H9 (cell line): ENCODE data around the gene DCC. TPM values are rescaled to one million over a fixed set of nuclear protein-coding genes. Genes with fewer than 3 reads are reported as not detected.

Source experiments
- DNase-seq: peaks from one replicate; pipeline ENCODE4 v3.0.0-alpha.2; 2017
- H2AFZ ChIP-seq: one replicate; pipeline ENCODE4 v1.6.1; 2013; ENCODE audit warnings: mild to moderate bottlenecking, low read length, control low read depth, moderate library complexity
- H2AK5ac ChIP-seq: 2 replicates; pipeline ENCODE4 v1.6.1; 2013; ENCODE audit warnings: low read length, control low read depth, mixed read lengths; ENCODE audit not compliant: insufficient read length
- H2BK120ac ChIP-seq: one replicate; pipeline ENCODE4 v1.6.1; 2013; ENCODE audit warnings: low read depth, mild to moderate bottlenecking, low read length, control low read depth, inconsistent platforms; ENCODE audit not compliant: poor library complexity, severe bottlenecking
- H2BK12ac ChIP-seq: 2 replicates; pipeline ENCODE4 v1.6.1; 2013; ENCODE audit warnings: low read length, control low read depth, mixed read lengths, low read depth; ENCODE audit not compliant: insufficient read length
- H2BK15ac ChIP-seq: 2 replicates; pipeline ENCODE4 v1.6.1; 2013; ENCODE audit warnings: low read depth, low read length, control low read depth
- H2BK20ac ChIP-seq: one replicate; pipeline ENCODE4 v1.6.1; 2013; ENCODE audit warnings: low read depth, mild to moderate bottlenecking, low read length, control low read depth, inconsistent platforms; ENCODE audit not compliant: poor library complexity, severe bottlenecking
- H2BK5ac ChIP-seq: 2 replicates; pipeline ENCODE4 v1.6.1; 2013; ENCODE audit warnings: low read length, control low read depth, mixed read lengths; ENCODE audit not compliant: insufficient read length
- H3K14ac ChIP-seq: 2 replicates; pipeline ENCODE4 v1.6.1; 2013; ENCODE audit warnings: low read length, control low read depth; ENCODE audit not compliant: insufficient read depth
- H3K18ac ChIP-seq: 2 replicates; pipeline ENCODE4 v1.6.1; 2013; ENCODE audit warnings: low read depth, mild to moderate bottlenecking, mixed read lengths, low read length, control low read depth; ENCODE audit not compliant: insufficient read length
- H3K23ac ChIP-seq: 2 replicates; pipeline ENCODE4 v1.6.1; 2013; ENCODE audit warnings: low read length, control low read depth, mixed read lengths, low read depth; ENCODE audit not compliant: insufficient read length
- H3K23me2 ChIP-seq: 2 replicates; pipeline ENCODE4 v1.6.1; 2013; ENCODE audit warnings: low read depth, mild to moderate bottlenecking, mixed read lengths, low read length, control low read depth; ENCODE audit not compliant: insufficient read length, poor library complexity, severe bottlenecking
- H3K27ac ChIP-seq: 2 replicates; pipeline ENCODE4 v1.5.1; 2013; ENCODE audit warnings: low read length, control low read depth, mixed read lengths, low read depth; ENCODE audit not compliant: insufficient read length
- H3K27me3 ChIP-seq: 2 replicates; pipeline ENCODE4 v1.6.1; 2013; ENCODE audit warnings: low read length, control low read depth, inconsistent platforms; ENCODE audit not compliant: insufficient read depth
- H3K4ac ChIP-seq: 2 replicates; pipeline ENCODE4 v1.6.1; 2013; ENCODE audit warnings: low read depth, mild to moderate bottlenecking, control low read depth, inconsistent platforms, low read length, moderate library complexity
- H3K4me1 ChIP-seq: 2 replicates; pipeline ENCODE4 v1.6.1; 2013; ENCODE audit warnings: low read length, control low read depth, inconsistent platforms; ENCODE audit not compliant: insufficient read depth
- H3K4me2 ChIP-seq: 2 replicates; pipeline ENCODE4 v1.6.1; 2013; ENCODE audit warnings: low read length, control low read depth, mixed read lengths; ENCODE audit not compliant: insufficient read length, insufficient read depth
- H3K56ac ChIP-seq: 2 replicates; pipeline ENCODE4 v1.6.1; 2013; ENCODE audit warnings: low read depth, mild to moderate bottlenecking, mixed read lengths, low read length, control low read depth; ENCODE audit not compliant: insufficient read length
- H3K79me1 ChIP-seq: 2 replicates; pipeline ENCODE4 v1.6.1; 2013; ENCODE audit warnings: low read depth, mild to moderate bottlenecking, moderate library complexity, low read length, control low read depth, inconsistent platforms; ENCODE audit not compliant: insufficient read depth, poor library complexity, severe bottlenecking
- H3K79me2 ChIP-seq: 2 replicates; pipeline ENCODE4 v1.6.1; 2013; ENCODE audit warnings: low read length, control low read depth, inconsistent platforms; ENCODE audit not compliant: insufficient read depth
- H3K9ac ChIP-seq: 2 replicates; pipeline ENCODE4 v1.6.1; 2013; ENCODE audit warnings: low read length, control low read depth, mixed read lengths; ENCODE audit not compliant: insufficient read length; ENCODE audit errors: extremely low read depth
- H3K9me3 ChIP-seq: one replicate; pipeline ENCODE4 v1.6.1; 2013; ENCODE audit warnings: low read depth, low read length, inconsistent platforms; ENCODE audit not compliant: control insufficient read depth
- H3T11ph ChIP-seq: one replicate; pipeline ENCODE4 v1.6.1; 2013; ENCODE audit warnings: mild to moderate bottlenecking, low read length, control low read depth, inconsistent platforms
- H4K20me1 ChIP-seq: one replicate; pipeline ENCODE4 v1.6.1; 2013; ENCODE audit not compliant: control insufficient read depth, insufficient read length, insufficient read depth
- H4K5ac ChIP-seq: 2 replicates; pipeline ENCODE4 v1.6.1; 2013; ENCODE audit warnings: low read depth, mild to moderate bottlenecking, mixed read lengths, low read length, control low read depth; ENCODE audit not compliant: insufficient read length
- H4K8ac ChIP-seq: replicated peaks from 2 replicates; pipeline ENCODE4 v1.6.1; 2013; ENCODE audit warnings: low read length, control low read depth, mixed read lengths, low read depth; ENCODE audit not compliant: insufficient read length
- H4K91ac ChIP-seq: 2 replicates; pipeline ENCODE4 v1.6.1; 2013; ENCODE audit warnings: low read depth, mild to moderate bottlenecking, moderate library complexity, mixed read lengths, low read length, control low read depth; ENCODE audit not compliant: insufficient read length
- H3K27ac Mint-ChIP-seq, 3 experiments: 2 replicates in 2 of 3; 3 replicates in 1 of 3; pipeline ENCODE4 v1.8.0; 2020 to 2021; ENCODE audit warnings: mixed read lengths in 3 of 3, mild to moderate bottlenecking in 1 of 3, moderate library complexity in 1 of 3
- H3K27me3 Mint-ChIP-seq: 2 replicates; pipeline ENCODE4 v1.8.0; 2021; ENCODE audit warnings: low read depth, mild to moderate bottlenecking, moderate library complexity, mixed read lengths
- H3K36me3 Mint-ChIP-seq, 3 experiments: 2 replicates in 2 of 3; 3 replicates in 1 of 3; pipeline ENCODE4 v1.8.0; 2020 to 2021; ENCODE audit warnings: low read depth in 3 of 3, mixed read lengths in 3 of 3; ENCODE audit not compliant: insufficient read depth in 1 of 3
- H3K4me1 Mint-ChIP-seq, 2 experiments: 2 replicates each; pipeline ENCODE4 v1.8.0; 2020; ENCODE audit warnings: mixed read lengths in 2 of 2
- H3K4me3 Mint-ChIP-seq, 2 experiments: 2 replicates in 1 of 2; 3 replicates in 1 of 2; pipeline ENCODE4 v1.8.0; 2020 to 2021; ENCODE audit warnings: mild to moderate bottlenecking in 2 of 2, mixed read lengths in 2 of 2, moderate library complexity in 1 of 2
- H3K9me3 Mint-ChIP-seq, 2 experiments: 2 replicates in 1 of 2; 3 replicates in 1 of 2; pipeline ENCODE4 v1.8.0; 2020; ENCODE audit warnings: mild to moderate bottlenecking in 2 of 2, mixed read lengths in 2 of 2, moderate library complexity in 1 of 2
- total RNA-seq: library from RNA; stranded (reverse); gene quantifications from 2 replicates; pipeline ENCODE4 v1.2.1, GENCODE V29; 2021
- TF ChIP-seq, protein P1 (sequence below): fragments of 200-600 bp; sonication (generic); conservative IDR thresholded peaks from 3 replicates; pipeline ENCODE4 v1.8.0; 2021; ENCODE audit warnings: antibody characterized with exemption, mild to moderate bottlenecking

Gene DCC
- total RNA-seq, 1 experiment from 2014 or later = 0.35 TPM

DNA sequence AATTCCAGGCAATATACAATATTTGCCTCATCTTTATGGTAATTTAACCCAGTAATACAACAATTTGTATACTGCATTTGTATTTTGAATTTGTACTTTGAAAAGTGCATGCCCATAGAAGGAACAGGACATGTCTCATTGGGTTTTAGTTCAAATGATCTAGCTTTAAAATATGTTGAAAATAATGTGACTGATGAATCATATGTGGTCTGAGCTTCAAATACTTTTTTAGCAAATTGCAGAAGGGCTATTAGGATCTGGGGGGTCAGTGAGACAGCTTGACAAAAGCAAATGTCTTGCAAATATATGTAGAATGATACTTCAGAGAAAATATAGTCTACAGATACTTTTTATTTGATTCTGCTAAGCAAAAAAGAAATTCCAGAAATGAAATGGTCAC is 248.9 kb downstream of the DCC start:
- Mint-ChIP-seq H3K27ac (no peak overlapping the region), H3K27me3 (no peaks in the 10 kb centered on the region), H3K4me1 (no peaks in the 10 kb centered on the region), H3K9me3 (no peaks in the 10 kb centered on the region; a peak in 1 of 5 replicates), H3K4me3 (no peak overlapping the region), H3K36me3 (peaks cover 0 to 2% (median 0%) of the 10 kb centered on the region in 3 experiments; a peak in 1 of 7 replicates)
- Histone ChIP-seq H3K9me3 (no peaks in the 10 kb centered on the region), H3K14ac (no peak overlapping the region), H3K23ac (no peak overlapping the region), H3K18ac (no peak overlapping the region), H2BK5ac (no peak overlapping the region), H2BK20ac (no peak overlapping the region), H3K23me2 (no peaks in the 10 kb centered on the region), H2BK15ac (no peak overlapping the region), H4K5ac (no peak overlapping the region), H3K79me2 (no peaks in the 10 kb centered on the region), H3K27ac (no peak overlapping the region), H2AK5ac (no peak overlapping the region), H2AFZ (no peak overlapping the region), H4K91ac (no peak overlapping the region), H3K27me3 (no peaks in the 10 kb centered on the region), H3K56ac (no peak overlapping the region), H3K4me1 (no peaks in the 10 kb centered on the region), H3T11ph (no peak overlapping the region), H4K20me1 (no peaks in the 10 kb centered on the region), H3K79me1 (no peaks in the 10 kb centered on the region), H4K8ac (no peak overlapping the region), H3K4ac (no peak overlapping the region), H2BK120ac (no peak overlapping the region), H3K4me2 (no peak overlapping the region), H3K9ac (no peak overlapping the region), H2BK12ac (no peak overlapping the region)
- no peak for DNase-seq
- TF ChIP-seq, protein P1, sequence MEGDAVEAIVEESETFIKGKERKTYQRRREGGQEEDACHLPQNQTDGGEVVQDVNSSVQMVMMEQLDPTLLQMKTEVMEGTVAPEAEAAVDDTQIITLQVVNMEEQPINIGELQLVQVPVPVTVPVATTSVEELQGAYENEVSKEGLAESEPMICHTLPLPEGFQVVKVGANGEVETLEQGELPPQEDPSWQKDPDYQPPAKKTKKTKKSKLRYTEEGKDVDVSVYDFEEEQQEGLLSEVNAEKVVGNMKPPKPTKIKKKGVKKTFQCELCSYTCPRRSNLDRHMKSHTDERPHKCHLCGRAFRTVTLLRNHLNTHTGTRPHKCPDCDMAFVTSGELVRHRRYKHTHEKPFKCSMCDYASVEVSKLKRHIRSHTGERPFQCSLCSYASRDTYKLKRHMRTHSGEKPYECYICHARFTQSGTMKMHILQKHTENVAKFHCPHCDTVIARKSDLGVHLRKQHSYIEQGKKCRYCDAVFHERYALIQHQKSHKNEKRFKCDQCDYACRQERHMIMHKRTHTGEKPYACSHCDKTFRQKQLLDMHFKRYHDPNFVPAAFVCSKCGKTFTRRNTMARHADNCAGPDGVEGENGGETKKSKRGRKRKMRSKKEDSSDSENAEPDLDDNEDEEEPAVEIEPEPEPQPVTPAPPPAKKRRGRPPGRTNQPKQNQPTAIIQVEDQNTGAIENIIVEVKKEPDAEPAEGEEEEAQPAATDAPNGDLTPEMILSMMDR = no peak
